Keratinocyte (primary cell): ENCODE measurements around the gene IFT74.

Source experiments
- EZH2 ChIP-seq: IDR thresholded peaks from one replicate; pipeline ENCODE4 v1.6.1; 2012; ENCODE audit warnings: inconsistent platforms, mild to moderate bottlenecking, low read length, moderate library complexity
- TF ChIP-seq, protein P1 (sequence below), 3 experiments: IDR thresholded peaks in 1 of 3; conservative IDR thresholded peaks in 1 of 3; optimal IDR thresholded peaks in 1 of 3; 2 replicates in 2 of 3; 3 replicates in 1 of 3; pipeline versions ENCODE3 to v1.5.1; 2011; ENCODE audit warnings: low read length in 3 of 3, mild to moderate bottlenecking in 3 of 3, moderate library complexity in 2 of 3, control low read depth in 1 of 3, inconsistent platforms in 1 of 3; ENCODE audit not compliant: insufficient read depth in 2 of 3; ENCODE audit errors: extremely low read depth in 1 of 3

DNA sequence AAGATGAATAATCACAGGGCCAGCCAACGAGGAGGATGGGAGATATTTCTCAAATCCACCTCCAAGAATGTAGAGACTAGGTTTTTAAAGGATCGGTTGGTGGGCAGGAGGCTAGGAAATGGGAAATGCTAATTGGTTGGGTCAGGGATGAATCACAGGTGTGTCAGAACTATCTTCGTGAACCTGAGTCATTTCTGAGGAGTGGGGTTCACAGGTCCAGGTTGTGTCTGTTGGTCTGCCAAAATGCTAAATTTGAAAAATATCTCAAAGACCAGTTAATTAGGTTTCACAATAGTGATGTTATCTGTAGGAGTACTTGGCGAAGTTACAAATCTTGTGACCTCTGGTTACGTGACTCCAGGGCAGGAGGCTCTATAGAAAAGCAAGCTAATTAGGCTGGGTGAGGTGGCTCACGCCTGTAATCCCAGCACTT, 6.6 kb upstream of the IFT74 start:
- TF ChIP-seq, protein P1, sequence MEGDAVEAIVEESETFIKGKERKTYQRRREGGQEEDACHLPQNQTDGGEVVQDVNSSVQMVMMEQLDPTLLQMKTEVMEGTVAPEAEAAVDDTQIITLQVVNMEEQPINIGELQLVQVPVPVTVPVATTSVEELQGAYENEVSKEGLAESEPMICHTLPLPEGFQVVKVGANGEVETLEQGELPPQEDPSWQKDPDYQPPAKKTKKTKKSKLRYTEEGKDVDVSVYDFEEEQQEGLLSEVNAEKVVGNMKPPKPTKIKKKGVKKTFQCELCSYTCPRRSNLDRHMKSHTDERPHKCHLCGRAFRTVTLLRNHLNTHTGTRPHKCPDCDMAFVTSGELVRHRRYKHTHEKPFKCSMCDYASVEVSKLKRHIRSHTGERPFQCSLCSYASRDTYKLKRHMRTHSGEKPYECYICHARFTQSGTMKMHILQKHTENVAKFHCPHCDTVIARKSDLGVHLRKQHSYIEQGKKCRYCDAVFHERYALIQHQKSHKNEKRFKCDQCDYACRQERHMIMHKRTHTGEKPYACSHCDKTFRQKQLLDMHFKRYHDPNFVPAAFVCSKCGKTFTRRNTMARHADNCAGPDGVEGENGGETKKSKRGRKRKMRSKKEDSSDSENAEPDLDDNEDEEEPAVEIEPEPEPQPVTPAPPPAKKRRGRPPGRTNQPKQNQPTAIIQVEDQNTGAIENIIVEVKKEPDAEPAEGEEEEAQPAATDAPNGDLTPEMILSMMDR (optimal IDR thresholded peaks at IDR 0.05 in 1 of 3, IDR thresholded peaks at IDR 0.05 in 1 of 3, conservative IDR thresholded peaks at IDR 0.05 in 1 of 3; ENCODE audit: extremely low read depth in 1 of 3, insufficient read depth in 2 of 3, low read length in 3 of 3) = no peak
- no peak for TF ChIP-seq EZH2
